Glutamatergic neuron (in vitro differentiated cells): ENCODE data around the gene CHST7. TPM values are rescaled to one million over a fixed set of nuclear protein-coding genes. Genes with fewer than 3 reads are reported as not detected.

Source experiments
- DNase-seq: peaks from one replicate; pipeline ENCODE4 v3.0.0; 2022
- H3K27ac Mint-ChIP-seq: one replicate; pipeline ENCODE4 v1.8.0; 2020; ENCODE audit warnings: mild to moderate bottlenecking, mixed read lengths, inconsistent platforms; ENCODE audit not compliant: unreplicated experiment
- H3K27me3 Mint-ChIP-seq: one replicate; pipeline ENCODE4 v1.8.0; 2020; ENCODE audit warnings: mild to moderate bottlenecking, moderate library complexity, mixed read lengths, inconsistent platforms; ENCODE audit not compliant: unreplicated experiment
- H3K36me3 Mint-ChIP-seq: one replicate; pipeline ENCODE4 v1.8.0; 2020; ENCODE audit warnings: mild to moderate bottlenecking, mixed read lengths, inconsistent platforms; ENCODE audit not compliant: unreplicated experiment
- H3K4me1 Mint-ChIP-seq: one replicate; pipeline ENCODE4 v1.8.0; 2020; ENCODE audit warnings: mild to moderate bottlenecking, low read depth, mixed read lengths, inconsistent platforms; ENCODE audit not compliant: unreplicated experiment
- H3K4me3 Mint-ChIP-seq: one replicate; pipeline ENCODE4 v1.8.0; 2020; ENCODE audit warnings: mild to moderate bottlenecking, mixed read lengths, inconsistent platforms; ENCODE audit not compliant: unreplicated experiment
- H3K9me3 Mint-ChIP-seq: one replicate; pipeline ENCODE4 v1.8.0; 2020; ENCODE audit warnings: mild to moderate bottlenecking, moderate library complexity, mixed read lengths, inconsistent platforms; ENCODE audit not compliant: unreplicated experiment
- CTCF ChIP-seq: fragments of 200-600 bp; sonication (generic); IDR thresholded peaks from one replicate; pipeline ENCODE4 v1.5.0; 2021; ENCODE audit not compliant: partially characterized antibody, unreplicated experiment
- total RNA-seq: library from RNA; stranded (reverse); fragmentation: NEBNext Ultra II Directional; extraction: Animal tissue kit (Norgen Biotek cat#: 25700); gene quantifications from one replicate; pipeline ENCODE4 v1.2.1, GENCODE V29; 2021; ENCODE audit not compliant: unreplicated experiment

Gene CHST7
- total RNA-seq, 1 donor from 2014 or later: 1.7 TPM

GRCh38 chrX:46610070-46610658 lies 36.6 kb downstream of the CHST7 start:
- no peak for TF ChIP-seq CTCF
- no peak overlapping the region for H3K27ac Mint-ChIP-seq
- DNase-seq: no peak
- H3K4me1 Mint-ChIP-seq: no peaks in the 10 kb centered on the region
- no peaks in the 10 kb centered on the region for H3K27me3 Mint-ChIP-seq
- H3K4me3 Mint-ChIP-seq: no peak overlapping the region
- no peaks in the 10 kb centered on the region for H3K36me3 Mint-ChIP-seq
- no peaks in the 10 kb centered on the region for H3K9me3 Mint-ChIP-seq

- no peaks in the 10 kb centered on the region for H3K36me3 Mint-ChIP-seq
- DNase-seq: no peak
Observed at GRCh38 chrX:46611658-46612362, 38.2 kb downstream of the CHST7 start.

GRCh38 chrX:46617906-46618305 lies 44.3 kb downstream of the CHST7 start:
- no peaks in the 10 kb centered on the region for H3K9me3 Mint-ChIP-seq
- H3K27me3 Mint-ChIP-seq: no peaks in the 10 kb centered on the region
- H3K4me1 Mint-ChIP-seq: no peaks in the 10 kb centered on the region
- no peak for DNase-seq
- H3K4me3 Mint-ChIP-seq: no peak overlapping the region
- no peak for TF ChIP-seq CTCF
- H3K36me3 Mint-ChIP-seq: no peaks in the 10 kb centered on the region
- H3K27ac Mint-ChIP-seq: no peak overlapping the region

More at GRCh38 chrX:46611658-46612362, 38.2 kb downstream of the CHST7 start:
- Mint-ChIP-seq H3K4me1 (no peaks in the 10 kb centered on the region), H3K9me3 (no peaks in the 10 kb centered on the region), H3K27me3 (no peaks in the 10 kb centered on the region), H3K27ac (no peak overlapping the region), H3K4me3 (no peak overlapping the region)
- TF ChIP-seq CTCF: no peak

- TF ChIP-seq CTCF: no peak
- H3K27ac Mint-ChIP-seq: no peak overlapping the region
- H3K4me1 Mint-ChIP-seq: no peaks in the 10 kb centered on the region
- H3K9me3 Mint-ChIP-seq: no peaks in the 10 kb centered on the region
- no peak overlapping the region for H3K4me3 Mint-ChIP-seq
- H3K27me3 Mint-ChIP-seq: no peaks in the 10 kb centered on the region
- H3K36me3 Mint-ChIP-seq: no peaks in the 10 kb centered on the region
- no peak for DNase-seq
Observed at GRCh38 chrX:46618947-46619346, 45.4 kb downstream of the CHST7 start.

GRCh38 chrX:46620505-46620904 lies 46.9 kb downstream of the CHST7 start:
- Mint-ChIP-seq H3K27ac (no peak overlapping the region), H3K9me3 (no peaks in the 10 kb centered on the region), H3K4me3 (no peak overlapping the region), H3K4me1 (no peaks in the 10 kb centered on the region), H3K27me3 (no peaks in the 10 kb centered on the region), H3K36me3 (no peaks in the 10 kb centered on the region)
- DNase-seq: no peak
- TF ChIP-seq CTCF: no peak
